ENCODE data around the gene ZNF202. TPM values are rescaled to one million over a fixed set of nuclear protein-coding genes. Genes with fewer than 3 reads are reported as not detected.

Gene ZNF202
- total RNA-seq, 1 donor from 2014 or later: 22.8 TPM

DNA sequence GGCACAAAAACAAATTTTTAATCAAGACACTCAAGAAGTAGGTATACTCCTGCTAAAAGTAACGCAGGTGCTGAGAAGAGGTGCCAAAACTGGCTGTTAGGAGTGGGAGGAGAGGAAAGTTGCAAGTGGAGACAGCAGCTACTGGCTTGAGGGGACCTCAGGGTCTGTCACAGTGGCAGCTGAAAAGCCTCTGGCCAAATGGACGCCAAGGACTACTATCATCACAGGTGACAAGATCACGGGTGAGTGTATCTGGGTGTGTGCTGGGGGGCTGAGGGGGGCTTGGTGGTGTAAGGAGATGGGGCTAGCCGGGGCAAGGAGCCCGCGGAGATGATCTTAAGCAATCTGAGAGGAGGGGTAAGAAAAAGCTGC is 687 bp downstream of the ZNF202 start:
- Mint-ChIP-seq H3K36me3 (ENCODE audit: low read depth) (peaks cover 28% of the 10 kb centered on the region), H3K9me3 (no peaks in the 10 kb centered on the region), H3K27me3 (ENCODE audit: low read depth) (peaks cover 2% of the 10 kb centered on the region), H3K27ac (ENCODE audit: unreplicated experiment) (peak overlapping the region; percentile 90), H3K4me1 (peaks cover 31% of the 10 kb centered on the region), H3K4me3 (peak overlapping the region; percentile 89)
- no peak for TF ChIP-seq CTCF (conservative IDR thresholded peaks at IDR 0.05)
- DNase-seq (ENCODE audit: low read depth, low spot score): no peak

GRCh38 chr11:123738374-123738773 is 3.1 kb downstream of the ZNF202 start:
- no peak for DNase-seq (ENCODE audit: low read depth, low spot score)
- H3K4me1 Mint-ChIP-seq: peaks cover 31% of the 10 kb centered on the region
- no peaks in the 10 kb centered on the region for H3K9me3 Mint-ChIP-seq
- peak overlapping the region; percentile 54 for H3K4me3 Mint-ChIP-seq
- no peaks in the 10 kb centered on the region for H3K27me3 Mint-ChIP-seq (ENCODE audit: low read depth)
- TF ChIP-seq CTCF (conservative IDR thresholded peaks at IDR 0.05): no peak
- H3K27ac Mint-ChIP-seq (ENCODE audit: unreplicated experiment): no peak overlapping the region
- H3K36me3 Mint-ChIP-seq (ENCODE audit: low read depth): peaks cover 34% of the 10 kb centered on the region

- TF ChIP-seq CTCF (conservative IDR thresholded peaks at IDR 0.05): no peak
- Mint-ChIP-seq H3K36me3 (ENCODE audit: low read depth) (peaks cover 34% of the 10 kb centered on the region), H3K27ac (ENCODE audit: unreplicated experiment) (no peak overlapping the region), H3K4me1 (peaks cover 20% of the 10 kb centered on the region), H3K9me3 (no peaks in the 10 kb centered on the region), H3K27me3 (ENCODE audit: low read depth) (no peaks in the 10 kb centered on the region), H3K4me3 (no peak overlapping the region)
- DNase-seq (ENCODE audit: low read depth, low spot score): no peak
Observed at GRCh38 chr11:123736769-123737168, 4.7 kb downstream of the ZNF202 start.

DNA sequence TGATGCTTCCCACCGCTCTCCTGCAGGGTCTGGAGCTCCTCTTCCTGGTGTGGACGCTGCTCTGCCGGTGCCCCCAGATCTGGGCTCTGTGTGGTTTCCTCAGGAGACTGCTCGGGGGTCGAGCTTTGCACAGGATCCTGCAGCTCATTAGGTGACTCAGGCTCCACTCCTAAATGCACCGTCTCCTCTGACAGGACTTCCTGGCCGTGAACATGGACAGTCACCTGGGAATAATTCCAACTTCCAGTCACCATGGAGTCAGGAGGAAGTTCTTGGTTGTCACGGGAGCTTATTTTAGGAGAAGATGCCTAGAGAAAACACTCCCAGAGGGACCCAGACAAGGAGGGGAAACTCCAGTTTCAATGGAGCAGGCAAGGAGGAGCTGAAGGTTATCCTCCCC is 11.9 kb downstream of the ZNF202 start:
- no peak overlapping the region for H3K4me3 Mint-ChIP-seq
- no peak for DNase-seq (ENCODE audit: low read depth, low spot score)
- no peak overlapping the region for H3K27ac Mint-ChIP-seq (ENCODE audit: unreplicated experiment)
- no peaks in the 10 kb centered on the region for H3K27me3 Mint-ChIP-seq (ENCODE audit: low read depth)
- H3K4me1 Mint-ChIP-seq: no peaks in the 10 kb centered on the region
- H3K36me3 Mint-ChIP-seq (ENCODE audit: low read depth): peaks cover 54% of the 10 kb centered on the region
- no peak for TF ChIP-seq CTCF (conservative IDR thresholded peaks at IDR 0.05)
- H3K9me3 Mint-ChIP-seq: peaks cover 8% of the 10 kb centered on the region

DNA sequence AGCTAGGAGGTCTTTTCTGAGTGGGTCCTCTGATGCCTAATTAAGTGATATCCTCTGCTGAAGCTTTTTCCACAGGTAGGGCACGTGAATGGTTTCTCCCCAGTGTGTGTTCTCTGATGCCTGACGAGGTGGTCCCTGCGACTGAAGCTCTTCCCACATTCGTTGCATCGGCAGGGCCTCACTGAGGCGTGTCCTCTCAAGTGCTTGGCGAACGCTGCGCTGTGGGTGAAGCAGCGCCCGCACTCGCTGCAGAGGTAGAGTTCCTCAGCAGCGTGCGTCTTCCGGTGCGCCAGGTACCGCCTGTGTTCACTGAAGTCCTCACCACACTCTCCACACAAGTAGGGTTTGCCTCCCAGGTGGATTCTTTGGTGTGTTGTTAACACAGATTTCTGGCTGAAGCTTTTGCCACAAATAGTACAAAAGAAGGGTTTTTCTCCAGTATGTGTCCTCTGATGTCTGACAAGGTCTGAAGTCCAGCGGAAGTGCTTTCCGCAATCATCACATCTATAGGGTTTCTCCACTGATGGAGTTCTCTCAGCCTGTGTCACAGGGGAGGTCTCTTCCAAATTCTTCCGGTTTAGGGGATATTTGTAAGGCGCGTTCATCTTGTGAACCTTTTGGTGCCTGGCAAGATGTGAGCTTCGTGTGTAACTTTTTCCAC is 15.3 kb downstream of the ZNF202 start:
- peaks cover 8% of the 10 kb centered on the region for H3K9me3 Mint-ChIP-seq
- no peak overlapping the region for H3K27ac Mint-ChIP-seq (ENCODE audit: unreplicated experiment)
- no peaks in the 10 kb centered on the region for H3K4me1 Mint-ChIP-seq
- no peak for TF ChIP-seq CTCF (conservative IDR thresholded peaks at IDR 0.05)
- peaks cover 63% of the 10 kb centered on the region for H3K36me3 Mint-ChIP-seq (ENCODE audit: low read depth)
- H3K27me3 Mint-ChIP-seq (ENCODE audit: low read depth): no peaks in the 10 kb centered on the region
- no peak overlapping the region for H3K4me3 Mint-ChIP-seq
- no peak for DNase-seq (ENCODE audit: low read depth, low spot score)
